HepG2 (cell line): ENCODE measurements around the gene IGFLR1. TPM values are rescaled to one million over a fixed set of nuclear protein-coding genes. Genes with fewer than 3 reads are reported as not detected.

Experiments used
- ATF1 ChIP-seq: IDR thresholded peaks from 2 replicates; pipeline ENCODE4 v1.6.1; 2016; ENCODE audit warnings: mild to moderate bottlenecking, control low read depth
- MEIS1 ChIP-seq: sonication (generic); formaldehyde crosslinking; IDR thresholded peaks from 2 replicates; pipeline ENCODE4 v1.9.0; 2021; ENCODE audit warnings: mild to moderate bottlenecking, missing genetic modification reagents, moderate library complexity, borderline replicate concordance
- NFYC ChIP-seq: IDR thresholded peaks from 2 replicates; pipeline ENCODE4 v1.6.1; 2016; ENCODE audit warnings: missing genetic modification reagents, missing compliant biosample characterization
- PHF21A ChIP-seq: sonication (generic); formaldehyde crosslinking; IDR thresholded peaks from 2 replicates; pipeline ENCODE4 v1.5.0; 2020; ENCODE audit warnings: mild to moderate bottlenecking, missing genetic modification reagents
- RFXAP ChIP-seq: sonication (generic); formaldehyde crosslinking; IDR thresholded peaks from 2 replicates; pipeline ENCODE4 v1.4.0; 2020; ENCODE audit warnings: missing genetic modification reagents, borderline replicate concordance
- SALL1 ChIP-seq: sonication (generic); formaldehyde crosslinking; IDR thresholded peaks from 2 replicates; pipeline ENCODE4 v1.8.0; 2022; ENCODE audit warnings: mild to moderate bottlenecking, missing genetic modification reagents
- SMAD3 ChIP-seq: sonication (generic); formaldehyde crosslinking; IDR thresholded peaks from 2 replicates; pipeline ENCODE4 v1.4.0; 2020; ENCODE audit warnings: missing genetic modification reagents
- SP1 ChIP-seq, 2 experiments: fragments of 450-650 bp in 1 of 2; sonication (generic) in 1 of 2; formaldehyde crosslinking in 1 of 2; IDR thresholded peaks; 2 replicates each; pipeline versions ENCODE4 v1.4.0 to v1.6.1; 2016 to 2020; ENCODE audit warnings: missing genetic modification reagents in 1 of 2
- SP5 ChIP-seq: IDR thresholded peaks from 2 replicates; pipeline ENCODE4 v1.6.1; 2016; ENCODE audit warnings: low read depth, borderline replicate concordance
- TBX2 ChIP-seq: sonication (generic); formaldehyde crosslinking; IDR thresholded peaks from 2 replicates; pipeline ENCODE4 v1.5.0; 2020; ENCODE audit warnings: missing genetic modification reagents, mild to moderate bottlenecking, borderline replicate concordance
- ZC3H4 ChIP-seq: sonication (generic); formaldehyde crosslinking; IDR thresholded peaks from 2 replicates; pipeline ENCODE4 v1.4.0; 2020; ENCODE audit warnings: missing genetic modification reagents, borderline replicate concordance
- ZFP36 ChIP-seq: fragments of 150-350 bp; IDR thresholded peaks from 2 replicates; pipeline ENCODE4 v1.6.1; 2018; ENCODE audit warnings: borderline replicate concordance, low read length, low read depth; ENCODE audit not compliant: partially characterized antibody
- ZFY ChIP-seq: sonication (generic); formaldehyde crosslinking; IDR thresholded peaks from 2 replicates; pipeline ENCODE4 v1.4.0; 2020; ENCODE audit warnings: missing genetic modification reagents
- ZNF747 ChIP-seq: sonication (generic); formaldehyde crosslinking; IDR thresholded peaks from 2 replicates; pipeline ENCODE4 v1.8.1; 2023; ENCODE audit warnings: missing genetic modification reagents, mild to moderate bottlenecking, borderline replicate concordance
- polyA plus RNA-seq, 8 experiments: library from polyadenylated mRNA; depleted of rRNA in 3 of 8; stranded (reverse) in 7 of 8; unstranded in 1 of 8; fragments of >200 nt; fragmentation: Illumina TruSeq in 4 of 8; extraction: Trizol in 4 of 8; gene quantifications; 2 replicates each; pipeline versions ENCODE4 v1.2.1 to v1.2.3, GENCODE V29; 2011 to 2016; ENCODE audit warnings: low read depth in 4 of 8, missing spikeins in 1 of 8, mixed read lengths in 1 of 8; ENCODE audit not compliant: insufficient read depth in 1 of 8
- total RNA-seq, 5 experiments: library from RNA; depleted of rRNA; stranded (reverse); fragments of >200 nt; fragmentation: Illumina TruSeq; extraction: Trizol; gene quantifications; 2 replicates each; pipeline ENCODE4 v1.2.3, GENCODE V29; 2016; ENCODE audit warnings: low read depth in 1 of 5
- TF ChIP-seq, protein P1 (sequence below): IDR thresholded peaks from 2 replicates; pipeline ENCODE4 v1.6.1; 2018; ENCODE audit warnings: missing genetic modification reagents
- TF ChIP-seq, protein P2 (sequence below): IDR thresholded peaks from 2 replicates; pipeline ENCODE4 v1.6.1; 2016; ENCODE audit warnings: control low read depth
- TF ChIP-seq, protein P3 (sequence below): sonication (generic); formaldehyde crosslinking; IDR thresholded peaks from 2 replicates; pipeline ENCODE4 v1.9.0; 2022; ENCODE audit warnings: missing genetic modification reagents, mild to moderate bottlenecking, borderline replicate concordance
- TF ChIP-seq, protein P4 (sequence below): sonication (generic); formaldehyde crosslinking; IDR thresholded peaks from 2 replicates; pipeline ENCODE4 v1.4.0; 2020; ENCODE audit warnings: missing genetic modification reagents, low read depth, mild to moderate bottlenecking, borderline replicate concordance
- TF ChIP-seq, protein P5 (sequence below): IDR thresholded peaks from 2 replicates; pipeline ENCODE4 v1.6.1; 2016; ENCODE audit warnings: low read depth, borderline replicate concordance
- TF ChIP-seq, protein P6 (sequence below): IDR thresholded peaks from 2 replicates; pipeline ENCODE4 v1.6.1; 2012; ENCODE audit warnings: low read length, improper control_type of control experiment

Gene IGFLR1
- total and polyA plus RNA-seq, 2 of the 13 experiments (the other 11 are each of a cell fraction or from before 2014, with no cell fraction given): 5.4 to 8.9 TPM

DNA sequence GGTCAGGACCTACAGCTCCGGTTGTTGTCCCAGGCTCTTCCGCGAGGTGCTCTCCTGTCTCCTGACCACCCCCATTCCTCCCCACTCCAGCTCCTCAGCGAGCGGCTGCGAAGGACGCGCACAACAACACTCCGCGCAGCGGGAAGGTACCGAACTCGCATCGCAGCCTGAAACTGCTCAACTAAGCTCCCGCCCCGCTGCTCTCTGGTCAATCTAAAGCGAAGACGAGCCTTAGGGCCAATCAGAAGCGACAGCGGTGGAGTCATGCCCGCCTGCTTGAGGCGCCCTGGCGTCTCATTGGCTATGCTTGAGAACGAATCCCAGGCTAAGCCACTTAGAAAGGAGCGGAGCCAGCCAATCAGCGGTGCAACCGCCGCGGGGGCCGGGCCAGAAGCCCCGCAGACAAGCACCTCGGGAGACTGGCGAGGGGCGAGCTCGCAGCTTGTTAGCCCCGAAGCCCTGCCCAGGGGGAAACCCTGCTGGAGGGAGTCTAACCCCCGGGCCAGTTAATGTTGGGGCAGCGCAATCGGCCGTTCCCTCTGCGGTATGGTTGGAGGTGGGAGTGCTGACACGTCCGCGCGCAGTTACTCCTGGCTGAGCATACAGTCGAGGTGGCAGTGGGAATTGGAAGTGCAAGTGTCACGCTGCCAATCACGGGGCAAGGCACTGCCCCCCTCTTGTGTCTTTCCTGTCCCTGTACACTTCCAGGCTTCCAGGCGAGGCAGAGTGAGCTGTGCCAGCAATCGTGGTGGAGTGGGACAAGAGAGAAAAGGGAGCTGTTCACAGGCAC, 39.8 kb downstream of the IGFLR1 start (continued):
- TF ChIP-seq RFXAP (CRISPR knock-in tag): peak; percentile 63; the same call in 1 of the 2 replicates
- TF ChIP-seq PHF21A: peak; percentile 80; the same call in 1 of the 2 replicates
- peak; percentile 75 for TF ChIP-seq SALL1
- TF ChIP-seq, protein P1, sequence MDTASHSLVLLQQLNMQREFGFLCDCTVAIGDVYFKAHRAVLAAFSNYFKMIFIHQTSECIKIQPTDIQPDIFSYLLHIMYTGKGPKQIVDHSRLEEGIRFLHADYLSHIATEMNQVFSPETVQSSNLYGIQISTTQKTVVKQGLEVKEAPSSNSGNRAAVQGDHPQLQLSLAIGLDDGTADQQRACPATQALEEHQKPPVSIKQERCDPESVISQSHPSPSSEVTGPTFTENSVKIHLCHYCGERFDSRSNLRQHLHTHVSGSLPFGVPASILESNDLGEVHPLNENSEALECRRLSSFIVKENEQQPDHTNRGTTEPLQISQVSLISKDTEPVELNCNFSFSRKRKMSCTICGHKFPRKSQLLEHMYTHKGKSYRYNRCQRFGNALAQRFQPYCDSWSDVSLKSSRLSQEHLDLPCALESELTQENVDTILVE (CRISPR knock-in tag): no peak
- TF ChIP-seq, protein P2, sequence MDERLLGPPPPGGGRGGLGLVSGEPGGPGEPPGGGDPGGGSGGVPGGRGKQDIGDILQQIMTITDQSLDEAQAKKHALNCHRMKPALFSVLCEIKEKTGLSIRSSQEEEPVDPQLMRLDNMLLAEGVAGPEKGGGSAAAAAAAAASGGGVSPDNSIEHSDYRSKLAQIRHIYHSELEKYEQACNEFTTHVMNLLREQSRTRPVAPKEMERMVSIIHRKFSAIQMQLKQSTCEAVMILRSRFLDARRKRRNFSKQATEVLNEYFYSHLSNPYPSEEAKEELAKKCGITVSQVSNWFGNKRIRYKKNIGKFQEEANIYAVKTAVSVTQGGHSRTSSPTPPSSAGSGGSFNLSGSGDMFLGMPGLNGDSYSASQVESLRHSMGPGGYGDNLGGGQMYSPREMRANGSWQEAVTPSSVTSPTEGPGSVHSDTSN (CRISPR knock-in tag): peak; percentile 98
- TF ChIP-seq SP5: 0 out of 2 replicates have a peak, but pooled peaks have one; percentile 8
- peak; percentile 80 for TF ChIP-seq ATF1 (CRISPR knock-in tag)
- TF ChIP-seq, protein P3, sequence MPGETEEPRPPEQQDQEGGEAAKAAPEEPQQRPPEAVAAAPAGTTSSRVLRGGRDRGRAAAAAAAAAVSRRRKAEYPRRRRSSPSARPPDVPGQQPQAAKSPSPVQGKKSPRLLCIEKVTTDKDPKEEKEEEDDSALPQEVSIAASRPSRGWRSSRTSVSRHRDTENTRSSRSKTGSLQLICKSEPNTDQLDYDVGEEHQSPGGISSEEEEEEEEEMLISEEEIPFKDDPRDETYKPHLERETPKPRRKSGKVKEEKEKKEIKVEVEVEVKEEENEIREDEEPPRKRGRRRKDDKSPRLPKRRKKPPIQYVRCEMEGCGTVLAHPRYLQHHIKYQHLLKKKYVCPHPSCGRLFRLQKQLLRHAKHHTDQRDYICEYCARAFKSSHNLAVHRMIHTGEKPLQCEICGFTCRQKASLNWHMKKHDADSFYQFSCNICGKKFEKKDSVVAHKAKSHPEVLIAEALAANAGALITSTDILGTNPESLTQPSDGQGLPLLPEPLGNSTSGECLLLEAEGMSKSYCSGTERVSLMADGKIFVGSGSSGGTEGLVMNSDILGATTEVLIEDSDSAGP: peak; percentile 84; the same call in 1 of the 2 replicates
- TF ChIP-seq, protein P4, sequence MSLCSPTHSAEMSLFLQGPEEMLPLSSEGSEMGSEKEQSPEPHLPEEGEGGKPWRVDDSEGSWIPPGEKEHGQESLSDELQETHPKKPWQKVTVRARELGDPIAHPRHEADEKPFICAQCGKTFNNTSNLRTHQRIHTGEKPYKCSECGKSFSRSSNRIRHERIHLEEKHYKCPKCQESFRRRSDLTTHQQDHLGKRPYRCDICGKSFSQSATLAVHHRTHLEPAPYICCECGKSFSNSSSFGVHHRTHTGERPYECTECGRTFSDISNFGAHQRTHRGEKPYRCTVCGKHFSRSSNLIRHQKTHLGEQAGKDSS: peak; percentile 29; the same call in 1 of the 2 replicates
- TF ChIP-seq, protein P5, sequence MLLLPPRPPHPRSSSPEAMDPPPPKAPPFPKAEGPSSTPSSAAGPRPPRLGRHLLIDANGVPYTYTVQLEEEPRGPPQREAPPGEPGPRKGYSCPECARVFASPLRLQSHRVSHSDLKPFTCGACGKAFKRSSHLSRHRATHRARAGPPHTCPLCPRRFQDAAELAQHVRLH (CRISPR knock-in tag): peak; percentile 52; the same call in 1 of the 2 replicates
- TF ChIP-seq SMAD3 (CRISPR knock-in tag): peak; percentile 55; the same call in 1 of the 2 replicates
- TF ChIP-seq MEIS1 (CRISPR knock-in tag): 0 out of 2 replicates have a peak, but pooled peaks have one; percentile 33
- TF ChIP-seq TBX2: peak; percentile 80
- no peak for TF ChIP-seq ZFP36
- TF ChIP-seq ZFY (CRISPR knock-in tag): 0 out of 2 replicates have a peak, but pooled peaks have one; percentile 10
- TF ChIP-seq, protein P6, sequence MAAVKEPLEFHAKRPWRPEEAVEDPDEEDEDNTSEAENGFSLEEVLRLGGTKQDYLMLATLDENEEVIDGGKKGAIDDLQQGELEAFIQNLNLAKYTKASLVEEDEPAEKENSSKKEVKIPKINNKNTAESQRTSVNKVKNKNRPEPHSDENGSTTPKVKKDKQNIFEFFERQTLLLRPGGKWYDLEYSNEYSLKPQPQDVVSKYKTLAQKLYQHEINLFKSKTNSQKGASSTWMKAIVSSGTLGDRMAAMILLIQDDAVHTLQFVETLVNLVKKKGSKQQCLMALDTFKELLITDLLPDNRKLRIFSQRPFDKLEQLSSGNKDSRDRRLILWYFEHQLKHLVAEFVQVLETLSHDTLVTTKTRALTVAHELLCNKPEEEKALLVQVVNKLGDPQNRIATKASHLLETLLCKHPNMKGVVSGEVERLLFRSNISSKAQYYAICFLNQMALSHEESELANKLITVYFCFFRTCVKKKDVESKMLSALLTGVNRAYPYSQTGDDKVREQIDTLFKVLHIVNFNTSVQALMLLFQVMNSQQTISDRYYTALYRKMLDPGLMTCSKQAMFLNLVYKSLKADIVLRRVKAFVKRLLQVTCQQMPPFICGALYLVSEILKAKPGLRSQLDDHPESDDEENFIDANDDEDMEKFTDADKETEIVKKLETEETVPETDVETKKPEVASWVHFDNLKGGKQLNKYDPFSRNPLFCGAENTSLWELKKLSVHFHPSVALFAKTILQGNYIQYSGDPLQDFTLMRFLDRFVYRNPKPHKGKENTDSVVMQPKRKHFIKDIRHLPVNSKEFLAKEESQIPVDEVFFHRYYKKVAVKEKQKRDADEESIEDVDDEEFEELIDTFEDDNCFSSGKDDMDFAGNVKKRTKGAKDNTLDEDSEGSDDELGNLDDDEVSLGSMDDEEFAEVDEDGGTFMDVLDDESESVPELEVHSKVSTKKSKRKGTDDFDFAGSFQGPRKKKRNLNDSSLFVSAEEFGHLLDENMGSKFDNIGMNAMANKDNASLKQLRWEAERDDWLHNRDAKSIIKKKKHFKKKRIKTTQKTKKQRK: peak; percentile 80
- no peak for TF ChIP-seq ZC3H4
- TF ChIP-seq NFYC (CRISPR knock-in tag): peak; percentile 99
- no peak for TF ChIP-seq SP1 (IDR thresholded peaks at IDR 0.05)
- peak; percentile 53 for TF ChIP-seq SP1 (CRISPR knock-in tag; IDR thresholded peaks at IDR 0.05)
- 0 out of 2 replicates have a peak, but pooled peaks have one; percentile 21 for TF ChIP-seq ZNF747 (CRISPR knock-in tag)
